ENCODE data around the gene SCAMP1.

SCAMP1 gene

DNA sequence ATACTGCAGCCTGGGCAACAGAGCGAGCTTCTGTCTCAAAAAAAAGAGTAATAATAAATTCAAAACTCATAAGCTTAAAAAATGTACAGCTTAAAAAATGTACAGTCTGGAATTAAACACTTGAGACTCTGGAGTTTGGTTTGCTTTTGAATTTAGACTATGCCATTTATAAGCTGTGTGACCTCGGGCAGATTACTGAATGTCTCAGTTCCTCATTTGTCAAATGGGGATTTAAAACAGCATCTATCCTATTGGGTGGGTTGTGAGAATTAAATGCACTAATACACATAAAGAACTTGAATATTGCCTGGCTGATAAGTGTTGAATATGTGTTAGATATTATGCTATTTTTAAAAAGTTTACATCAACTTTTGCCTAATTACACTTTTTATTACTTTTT, 98.4 kb downstream of the SCAMP1 start:
- TF ChIP-seq POLR2AphosphoS5 (IDR thresholded peaks at IDR 0.05; ENCODE audit: borderline replicate concordance, low read depth, low read length) (no peak), EZH2 (IDR thresholded peaks at IDR 0.05) (no peak), FOXP2 (optimal IDR thresholded peaks at IDR 0.05; ENCODE audit: control extremely low read depth, extremely low read length, insufficient read depth) (no peak)
- Histone ChIP-seq H3K36me3 (ENCODE audit: insufficient read depth, low read length) (0 out of 2 replicates have a peak, but pooled peaks cover 3% of the 10 kb centered on the region), H3K9ac (ENCODE audit: insufficient read length) (no peak overlapping the region), H3K4me3 (no peak overlapping the region), H3K9me3 (ENCODE audit: low read depth, low read length) (no peaks in the 10 kb centered on the region), H3K27ac (no peak overlapping the region)
- no peak for DNase-seq (ENCODE audit: low read depth, low spot score)

DNA sequence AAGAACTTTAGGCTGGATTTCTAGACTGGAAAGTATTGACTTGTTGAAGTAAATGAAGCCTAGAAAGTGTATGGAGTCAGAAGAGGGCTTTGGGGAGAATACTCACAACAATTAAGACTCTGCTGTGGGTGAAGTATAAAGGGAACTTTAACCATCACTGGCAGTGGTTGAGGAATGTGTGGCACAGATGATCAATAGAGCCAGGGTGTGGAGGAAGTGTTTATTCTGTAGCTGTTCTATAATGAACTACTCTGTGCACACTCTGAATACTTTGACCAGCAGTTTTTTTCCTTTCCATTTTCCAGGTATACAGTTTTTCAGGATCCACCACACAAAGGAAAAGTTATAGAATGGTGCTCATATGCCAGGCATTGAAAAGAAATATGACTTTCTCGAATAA, 106.7 kb downstream of the SCAMP1 start:
- H3K27ac ChIP-seq = no peak overlapping the region
- no peak overlapping the region for H3K4me3 ChIP-seq
- TF ChIP-seq POLR2AphosphoS5 (IDR thresholded peaks at IDR 0.05; ENCODE audit: borderline replicate concordance, low read depth, low read length) (no peak), FOXP2 (optimal IDR thresholded peaks at IDR 0.05; ENCODE audit: control extremely low read depth, extremely low read length, insufficient read depth) (no peak), EZH2 (IDR thresholded peaks at IDR 0.05) (no peak)
- H3K36me3 ChIP-seq (ENCODE audit: insufficient read depth, low read length) = no peaks in the 10 kb centered on the region; the same call in 1 of the 2 replicates
- no peak overlapping the region for H3K9ac ChIP-seq (ENCODE audit: insufficient read length)
- no peak for DNase-seq (ENCODE audit: low read depth, low spot score)
- H3K9me3 ChIP-seq (ENCODE audit: low read depth, low read length) = no peaks in the 10 kb centered on the region

DNA sequence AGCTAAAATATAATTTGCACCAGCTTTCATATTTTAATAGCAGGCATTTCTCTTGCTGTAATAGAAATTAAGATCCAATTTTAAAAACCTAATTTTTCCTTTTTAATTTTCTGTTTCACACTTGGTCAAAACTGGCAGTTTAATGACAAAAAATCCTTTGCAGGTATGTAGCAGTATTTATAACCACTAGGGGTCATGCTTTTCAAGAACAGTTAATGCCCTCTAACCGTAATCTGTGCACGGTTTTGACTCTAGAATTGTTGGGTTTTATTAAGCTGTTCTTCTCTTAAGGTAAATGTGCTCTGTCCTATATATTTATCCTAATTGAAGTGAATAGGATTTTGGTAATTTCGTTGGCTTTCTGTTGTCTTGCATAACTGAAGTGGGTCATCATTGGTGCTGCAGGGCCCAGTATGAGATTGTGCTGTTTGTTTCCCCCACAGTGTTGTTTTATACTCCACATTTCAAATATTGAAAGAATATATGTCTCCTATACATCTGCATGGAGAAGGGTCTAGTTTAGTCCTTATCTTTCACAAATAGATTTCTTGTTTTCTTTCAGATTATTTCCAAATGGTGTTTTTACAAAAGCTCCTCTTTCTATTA, 107.4 kb downstream of the SCAMP1 start:
- TF ChIP-seq FOXP2 (optimal IDR thresholded peaks at IDR 0.05; ENCODE audit: control extremely low read depth, extremely low read length, insufficient read depth) (no peak), EZH2 (IDR thresholded peaks at IDR 0.05) (no peak), POLR2AphosphoS5 (IDR thresholded peaks at IDR 0.05; ENCODE audit: borderline replicate concordance, low read depth, low read length) (no peak)

DNA sequence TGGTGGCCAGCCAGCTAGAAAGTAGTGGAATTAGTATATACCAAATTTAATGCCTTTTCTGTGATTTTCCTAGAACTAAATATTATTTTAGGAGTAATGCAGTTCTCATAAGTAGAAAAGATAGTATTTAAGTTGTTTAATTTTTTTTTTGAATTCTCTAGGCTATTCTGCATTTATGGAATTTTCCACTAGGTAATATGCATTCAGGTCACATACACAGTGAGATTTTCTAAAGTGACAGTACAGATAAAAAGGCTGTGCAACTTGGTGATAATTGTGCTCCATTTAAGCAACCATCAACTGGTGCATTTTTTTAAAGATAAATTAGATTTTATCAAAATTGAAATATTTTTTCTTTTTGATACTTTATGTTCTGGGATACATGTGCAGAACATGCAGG, 111.5 kb downstream of the SCAMP1 start:
- Histone ChIP-seq H3K9me3 (ENCODE audit: low read depth, low read length) (no peaks in the 10 kb centered on the region), H3K36me3 (ENCODE audit: insufficient read depth, low read length) (no peaks in the 10 kb centered on the region), H3K27ac (no peak overlapping the region), H3K9ac (ENCODE audit: insufficient read length) (no peak overlapping the region), H3K4me3 (no peak overlapping the region)
- no peak for DNase-seq (ENCODE audit: low read depth, low spot score)
- TF ChIP-seq FOXP2 (optimal IDR thresholded peaks at IDR 0.05; ENCODE audit: control extremely low read depth, extremely low read length, insufficient read depth) (no peak), EZH2 (IDR thresholded peaks at IDR 0.05) (no peak), POLR2AphosphoS5 (IDR thresholded peaks at IDR 0.05; ENCODE audit: borderline replicate concordance, low read depth, low read length) (no peak)

More for the DNA sequence above, 107.4 kb downstream of the SCAMP1 start:
- Histone ChIP-seq H3K9me3 (ENCODE audit: low read depth, low read length) (no peaks in the 10 kb centered on the region), H3K36me3 (ENCODE audit: insufficient read depth, low read length) (no peaks in the 10 kb centered on the region; the same call in 1 of the 2 replicates), H3K9ac (ENCODE audit: insufficient read length) (no peak overlapping the region), H3K27ac (no peak overlapping the region), H3K4me3 (no peak overlapping the region)
- DNase-seq (ENCODE audit: low read depth, low spot score) = peak; percentile 32

DNA sequence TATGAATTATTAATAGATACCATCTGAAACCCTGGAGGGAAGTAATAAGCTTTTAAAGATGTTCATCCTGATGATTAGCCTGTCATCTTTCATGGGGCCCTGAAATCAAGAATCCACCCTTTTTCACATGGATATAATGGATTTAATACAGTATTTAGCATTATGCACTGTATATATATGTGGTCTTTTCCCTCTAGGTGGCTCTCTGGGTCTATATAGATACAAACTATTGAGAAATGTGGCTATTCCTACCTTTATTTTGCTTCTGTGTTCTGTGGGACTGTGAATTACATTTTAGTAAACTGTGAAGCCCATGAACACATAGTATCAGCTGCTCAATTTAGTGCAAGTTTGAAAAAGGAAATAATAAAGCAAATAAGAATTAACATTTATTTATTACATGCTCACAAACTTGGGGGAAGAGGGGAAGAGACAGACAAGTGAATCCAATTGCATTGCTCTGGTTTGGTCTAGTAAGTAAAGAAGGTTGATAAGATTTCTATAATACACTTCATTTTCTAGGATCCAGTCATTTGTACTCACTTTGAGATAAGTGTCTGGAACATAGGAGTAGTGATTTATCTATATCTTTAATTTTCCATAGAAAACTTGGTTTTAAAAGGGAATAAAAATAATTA, 112.2 kb downstream of the SCAMP1 start:
- H3K36me3 ChIP-seq (ENCODE audit: insufficient read depth, low read length) = no peaks in the 10 kb centered on the region
- no peak for TF ChIP-seq POLR2AphosphoS5 (IDR thresholded peaks at IDR 0.05; ENCODE audit: borderline replicate concordance, low read depth, low read length)
- TF ChIP-seq EZH2 (IDR thresholded peaks at IDR 0.05) = no peak
- TF ChIP-seq FOXP2 (optimal IDR thresholded peaks at IDR 0.05; ENCODE audit: control extremely low read depth, extremely low read length, insufficient read depth) = no peak
- H3K9ac ChIP-seq (ENCODE audit: insufficient read length) = no peak overlapping the region
- no peak overlapping the region for H3K4me3 ChIP-seq
- H3K27ac ChIP-seq = no peak overlapping the region
- no peaks in the 10 kb centered on the region for H3K9me3 ChIP-seq (ENCODE audit: low read depth, low read length)
- DNase-seq (ENCODE audit: low read depth, low spot score) = no peak

DNA sequence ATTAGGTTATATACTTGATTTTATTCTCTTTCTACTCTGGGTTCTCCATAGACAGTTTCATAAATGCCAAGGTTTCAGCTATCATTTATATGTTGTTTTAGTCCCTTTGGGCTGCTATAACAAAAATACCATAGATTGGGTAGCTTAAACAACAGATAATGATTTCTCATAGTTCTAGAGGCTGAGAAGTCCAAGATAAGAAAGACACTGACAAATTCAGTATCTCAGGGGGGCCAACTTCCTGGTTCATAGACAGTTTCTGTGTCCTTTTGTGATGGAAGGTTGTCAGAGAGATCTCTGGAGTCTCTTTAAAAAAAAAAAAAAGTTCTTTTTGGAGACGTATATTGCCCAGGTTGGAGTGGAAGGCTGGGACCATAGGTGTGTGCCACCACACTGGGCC, 113.3 kb downstream of the SCAMP1 start:
- Histone ChIP-seq H3K9me3 (ENCODE audit: low read depth, low read length) (no peaks in the 10 kb centered on the region), H3K9ac (ENCODE audit: insufficient read length) (no peak overlapping the region), H3K4me3 (no peak overlapping the region), H3K36me3 (ENCODE audit: insufficient read depth, low read length) (no peaks in the 10 kb centered on the region; the same call in 1 of the 2 replicates), H3K27ac (no peak overlapping the region)
- DNase-seq (ENCODE audit: low read depth, low spot score) = no peak
- TF ChIP-seq FOXP2 (optimal IDR thresholded peaks at IDR 0.05; ENCODE audit: control extremely low read depth, extremely low read length, insufficient read depth) = no peak
- TF ChIP-seq POLR2AphosphoS5 (IDR thresholded peaks at IDR 0.05; ENCODE audit: borderline replicate concordance, low read depth, low read length) = no peak
- no peak for TF ChIP-seq EZH2 (IDR thresholded peaks at IDR 0.05)

DNA sequence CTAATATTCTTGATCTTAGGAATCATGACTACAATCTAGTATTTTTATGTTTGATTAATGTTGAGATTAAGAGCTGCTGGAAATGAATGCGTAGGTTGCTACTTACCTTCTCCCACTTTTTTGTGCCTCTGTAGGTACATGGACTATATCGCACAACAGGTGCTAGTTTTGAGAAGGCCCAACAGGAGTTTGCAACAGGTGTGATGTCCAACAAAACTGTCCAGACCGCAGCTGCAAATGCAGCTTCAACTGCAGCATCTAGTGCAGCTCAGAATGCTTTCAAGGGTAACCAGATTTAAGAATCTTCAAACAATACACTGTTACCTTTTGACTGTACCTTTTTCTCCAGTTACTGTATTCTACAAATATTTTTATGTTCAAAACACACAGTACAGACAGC, 115.0 kb downstream of the SCAMP1 start:
- Histone ChIP-seq H3K4me3 (no peak overlapping the region), H3K9me3 (ENCODE audit: low read depth, low read length) (no peaks in the 10 kb centered on the region), H3K9ac (ENCODE audit: insufficient read length) (no peak overlapping the region), H3K36me3 (ENCODE audit: insufficient read depth, low read length) (no peaks in the 10 kb centered on the region; the same call in 1 of the 2 replicates), H3K27ac (no peak overlapping the region)
- DNase-seq (ENCODE audit: low read depth, low spot score) = no peak
- no peak for TF ChIP-seq FOXP2 (optimal IDR thresholded peaks at IDR 0.05; ENCODE audit: control extremely low read depth, extremely low read length, insufficient read depth)
- TF ChIP-seq EZH2 (IDR thresholded peaks at IDR 0.05) = no peak
- TF ChIP-seq POLR2AphosphoS5 (IDR thresholded peaks at IDR 0.05; ENCODE audit: borderline replicate concordance, low read depth, low read length) = no peak

DNA sequence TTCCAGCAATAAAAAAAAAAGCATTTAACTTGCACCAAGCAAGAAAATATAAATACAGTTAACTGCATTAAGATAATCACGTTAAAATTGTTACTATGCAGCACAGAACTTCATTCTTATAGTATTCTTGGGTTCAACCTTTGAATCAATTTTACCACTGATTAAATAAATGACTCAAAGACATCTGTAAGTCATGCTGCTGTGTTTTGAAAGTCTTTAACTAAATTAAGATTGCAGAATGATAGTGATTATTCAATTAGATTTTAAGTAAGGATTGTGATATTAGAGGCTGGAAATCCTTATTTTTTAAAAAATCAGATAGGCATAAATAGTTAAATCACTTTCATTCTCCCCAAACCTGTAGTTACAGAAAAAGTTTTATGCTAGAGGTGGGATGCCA, 116.4 kb downstream of the SCAMP1 start:
- Histone ChIP-seq H3K9ac (ENCODE audit: insufficient read length) (no peak overlapping the region), H3K9me3 (ENCODE audit: low read depth, low read length) (no peaks in the 10 kb centered on the region), H3K4me3 (no peak overlapping the region), H3K36me3 (ENCODE audit: insufficient read depth, low read length) (no peaks in the 10 kb centered on the region; the same call in 1 of the 2 replicates), H3K27ac (no peak overlapping the region)
- no peak for TF ChIP-seq POLR2AphosphoS5 (IDR thresholded peaks at IDR 0.05; ENCODE audit: borderline replicate concordance, low read depth, low read length)
- no peak for TF ChIP-seq FOXP2 (optimal IDR thresholded peaks at IDR 0.05; ENCODE audit: control extremely low read depth, extremely low read length, insufficient read depth)
- TF ChIP-seq EZH2 (IDR thresholded peaks at IDR 0.05) = no peak
- no peak for DNase-seq (ENCODE audit: low read depth, low spot score)
